ENCODE data around the gene PRG2.
"Not testable (repeated sequence)": the region's sequence is repeated elsewhere in the genome, so short reads cannot be mapped to it uniquely, and the experiment has no call there.

PRG2 gene

GRCh38 chr11:57363131-57364080 is 27.0 kb downstream of the PRG2 start:
- DNase-seq, result no peak

DNA sequence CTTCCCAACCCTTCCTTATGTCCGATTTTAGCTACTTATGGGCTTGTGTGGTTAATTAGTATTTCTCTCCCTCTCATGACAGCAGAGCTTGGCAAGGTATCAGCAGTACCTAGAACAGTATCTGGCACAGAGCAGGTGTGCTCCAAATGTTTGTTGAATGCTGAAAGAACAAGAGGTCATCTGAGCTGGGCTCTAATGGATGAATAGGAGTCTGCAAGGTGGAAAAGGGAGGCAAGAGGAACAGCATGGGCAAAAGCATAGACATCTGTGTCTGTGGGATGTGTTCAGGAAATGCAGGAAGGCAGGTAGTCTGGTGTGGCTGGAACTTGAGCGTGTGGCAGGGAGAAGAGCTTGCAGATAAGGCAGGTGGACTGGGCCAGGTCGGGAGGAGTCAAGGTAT is 28.5 kb downstream of the PRG2 start:
- DNase-seq, result no peak

DNA sequence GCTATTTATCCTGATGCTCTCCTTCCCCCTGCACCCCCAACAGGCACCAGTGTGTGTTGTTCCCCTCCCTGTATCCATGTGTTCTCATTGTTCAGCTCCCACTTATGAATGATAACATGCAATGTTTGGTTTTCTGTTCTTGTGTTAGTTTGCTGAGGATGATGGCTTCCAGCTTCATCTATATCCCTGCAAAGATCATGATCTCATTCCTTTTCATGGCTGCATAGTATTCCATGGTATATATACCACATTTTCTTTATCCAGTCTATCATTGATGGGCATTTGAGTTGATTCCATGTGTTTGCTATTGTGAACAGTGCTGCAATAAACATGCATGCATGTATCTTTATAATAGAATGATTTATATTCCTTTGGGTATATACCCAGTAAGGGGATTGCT is 29.0 kb downstream of the PRG2 start:
- not testable (repeated sequence) for DNase-seq

- DNase-seq, result no peak
These were observed 29.5 kb downstream of the PRG2 start for GRCh38 chr11:57360991-57361390.

- no peak for DNase-seq
These were observed 30.4 kb downstream of the PRG2 start for GRCh38 chr11:57359896-57360690.

- no peak for DNase-seq
These were observed 31.1 kb downstream of the PRG2 start for GRCh38 chr11:57359396-57359795.

GRCh38 chr11:57358991-57359390 is 31.5 kb downstream of the PRG2 start:
- DNase-seq, result no peak

GRCh38 chr11:57358543-57358961 is 31.9 kb downstream of the PRG2 start:
- peak; percentile 9 for DNase-seq

DNA sequence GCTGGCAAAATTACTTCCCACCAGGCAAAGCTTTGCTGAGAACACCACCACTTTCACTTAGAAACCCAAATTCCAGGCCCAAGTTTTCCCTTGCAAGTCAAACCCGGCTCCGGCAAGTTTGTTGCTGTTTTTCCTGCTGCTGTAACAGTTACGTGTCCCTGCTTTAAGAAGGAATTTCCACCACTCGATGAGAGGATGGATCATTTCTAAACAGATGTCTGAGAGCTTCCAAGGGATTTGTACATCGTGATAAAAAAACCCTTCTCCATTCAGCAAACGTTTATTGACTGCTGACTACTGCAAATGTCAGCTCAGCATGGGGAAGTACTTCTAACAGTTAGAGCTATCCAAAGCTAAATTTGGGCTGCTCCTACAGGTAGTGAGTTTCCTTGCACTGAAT is 32.6 kb downstream of the PRG2 start:
- DNase-seq, result no peak

DNA sequence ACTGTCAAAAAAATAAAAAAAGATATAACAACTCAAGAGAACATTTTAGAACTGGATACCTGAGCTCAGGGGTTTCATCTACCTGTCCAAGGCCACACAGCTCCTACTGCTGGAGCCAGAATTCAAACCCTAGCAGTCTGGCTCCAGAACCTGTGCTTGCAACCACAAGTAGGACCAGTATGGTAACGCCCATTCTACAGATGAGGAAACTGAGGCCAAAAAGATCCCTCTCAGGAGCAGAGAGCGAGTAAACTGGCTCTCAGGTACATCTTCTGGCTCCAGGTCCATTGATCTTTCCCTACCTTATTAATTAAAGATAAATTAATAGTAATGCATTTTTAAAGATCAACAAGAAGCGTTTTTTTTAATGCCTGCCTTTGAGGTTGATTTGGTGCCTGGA is 33.1 kb downstream of the PRG2 start:
- no peak for DNase-seq

DNA sequence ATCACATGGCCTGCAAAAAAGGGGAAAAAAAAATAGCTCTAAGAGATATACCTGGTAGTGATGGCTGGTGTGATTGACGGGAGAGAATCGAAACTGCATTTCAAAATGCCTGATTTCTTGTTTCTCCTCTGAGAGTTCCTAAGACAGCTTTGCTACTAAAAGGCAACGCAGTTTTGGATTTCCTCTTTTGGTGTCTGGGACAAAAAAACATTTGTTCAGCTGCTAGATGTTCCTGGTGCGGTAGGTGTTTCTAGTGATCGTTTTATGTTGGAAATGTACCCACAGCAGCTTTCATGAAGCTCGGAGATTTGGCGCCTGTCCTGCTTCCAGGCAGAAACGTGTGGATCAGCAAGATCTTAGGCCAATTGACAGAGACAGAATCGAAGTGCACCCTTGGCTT is 34.2 kb downstream of the PRG2 start:
- peak; percentile 67 for DNase-seq

DNA sequence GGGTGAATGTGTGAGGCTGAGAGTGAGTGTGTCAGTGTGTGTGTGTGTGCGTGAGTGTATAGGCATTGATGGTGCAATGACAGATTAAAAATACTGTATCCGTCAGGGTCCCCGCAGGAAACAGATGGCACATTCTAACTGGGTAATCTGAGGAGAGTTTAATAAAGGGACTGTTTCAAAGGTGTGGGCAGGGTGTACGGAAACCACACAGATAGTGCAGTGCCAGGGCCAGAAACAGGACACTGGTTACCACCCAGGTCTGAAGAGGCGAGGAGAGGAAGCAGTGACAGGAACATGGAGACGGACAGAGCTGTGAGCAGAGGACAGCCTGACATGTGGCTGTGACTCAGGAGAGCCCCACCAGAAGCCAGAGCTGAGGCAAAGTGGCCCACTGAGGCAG is 35.8 kb downstream of the PRG2 start:
- DNase-seq, result no peak

DNA sequence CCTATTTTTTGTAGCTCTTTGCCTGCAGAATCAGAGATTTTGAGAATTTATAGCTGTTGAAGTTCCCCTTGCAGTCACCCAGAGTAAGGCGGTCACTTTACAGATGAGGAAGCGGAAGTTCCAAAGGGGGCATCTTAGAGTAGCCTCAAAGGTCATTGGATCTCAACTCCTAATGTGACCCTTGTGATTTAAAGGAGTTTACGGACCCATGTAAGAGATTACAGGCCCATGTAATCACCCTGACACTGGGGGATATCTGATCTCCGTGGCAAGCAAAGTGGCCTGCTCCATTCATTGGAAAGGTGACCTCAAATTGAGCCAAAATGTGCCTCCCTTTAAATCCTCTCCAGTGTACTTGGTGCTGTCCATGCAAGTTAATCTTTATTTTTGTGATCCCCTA is 36.6 kb downstream of the PRG2 start:
- DNase-seq, result peak; percentile 26

DNA sequence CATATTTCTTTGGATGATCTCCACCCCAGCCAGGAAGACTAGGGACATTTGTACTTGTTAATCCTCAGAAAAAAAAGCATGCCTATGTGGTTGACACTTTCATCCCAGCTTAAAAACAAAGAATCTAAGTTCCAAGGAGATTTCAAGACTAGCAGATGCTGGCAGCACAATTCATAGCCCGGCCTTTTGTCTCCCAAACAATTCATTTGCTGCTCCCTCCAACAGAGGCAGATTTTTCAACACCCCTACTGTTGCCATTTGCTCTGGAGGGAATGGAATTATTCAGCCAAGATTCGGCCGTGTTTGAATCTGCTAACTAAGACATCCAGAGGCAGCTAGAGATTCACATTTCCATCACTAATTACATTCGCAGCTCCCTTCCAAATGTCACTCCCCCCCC is 37.0 kb downstream of the PRG2 start:
- DNase-seq, result no peak

DNA sequence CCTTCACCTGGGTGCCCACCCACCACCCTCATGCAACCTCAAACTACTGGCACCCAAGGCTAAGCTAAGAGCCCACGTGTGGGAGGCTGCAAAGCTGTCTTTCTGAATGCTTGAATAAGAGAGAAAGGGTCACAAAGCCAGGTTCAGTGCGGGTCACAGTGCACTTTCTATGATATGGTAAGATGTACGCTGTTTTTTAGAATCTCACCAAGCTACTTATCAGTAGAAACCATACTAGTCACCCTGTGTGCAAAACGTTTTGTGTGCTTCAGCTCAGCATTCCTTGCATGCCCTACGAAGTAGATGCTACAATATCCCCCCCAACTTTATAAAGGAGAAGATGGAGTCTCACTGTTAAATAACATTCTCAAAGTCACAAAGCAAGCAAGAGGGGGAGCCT is 37.4 kb downstream of the PRG2 start:
- no peak for DNase-seq

DNA sequence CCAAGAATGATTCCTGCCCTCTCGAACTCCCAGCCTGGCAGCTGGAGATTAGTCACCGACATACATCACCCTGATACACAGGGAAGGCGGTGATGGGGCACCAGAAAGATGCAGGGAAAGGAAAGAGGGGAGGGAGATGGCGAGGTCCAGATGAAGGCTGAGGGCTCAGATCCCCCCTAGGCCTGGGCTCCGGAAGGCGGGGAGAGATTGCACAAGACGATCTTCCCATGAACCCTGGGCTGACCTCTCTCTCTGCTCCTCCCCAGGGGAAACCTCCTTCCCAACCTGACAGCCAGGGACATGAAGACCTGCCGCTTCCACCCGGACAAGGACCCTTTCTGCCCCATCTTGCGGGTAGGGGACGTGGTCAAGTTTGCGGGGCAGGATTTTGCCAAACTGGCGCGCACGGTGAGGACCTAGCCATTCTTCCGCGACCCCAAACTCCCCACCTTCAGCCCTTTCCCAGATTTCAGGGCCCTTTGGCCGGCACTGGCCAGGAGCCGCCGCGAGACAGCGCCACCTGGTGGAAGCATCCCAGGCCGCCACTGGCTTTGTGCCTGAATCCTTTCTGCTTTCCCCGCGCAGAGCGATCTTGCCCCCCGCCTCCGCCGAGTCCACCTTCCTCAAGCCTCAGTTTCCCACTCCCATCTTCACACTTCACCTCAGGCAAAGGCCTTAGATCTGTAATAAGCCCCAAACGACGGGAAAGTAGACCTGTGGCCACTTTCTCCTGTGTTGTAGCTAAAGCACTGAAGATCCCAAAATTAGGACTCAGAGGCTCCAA is 40.8 kb downstream of the PRG2 start:
- DNase-seq, result no peak

DNA sequence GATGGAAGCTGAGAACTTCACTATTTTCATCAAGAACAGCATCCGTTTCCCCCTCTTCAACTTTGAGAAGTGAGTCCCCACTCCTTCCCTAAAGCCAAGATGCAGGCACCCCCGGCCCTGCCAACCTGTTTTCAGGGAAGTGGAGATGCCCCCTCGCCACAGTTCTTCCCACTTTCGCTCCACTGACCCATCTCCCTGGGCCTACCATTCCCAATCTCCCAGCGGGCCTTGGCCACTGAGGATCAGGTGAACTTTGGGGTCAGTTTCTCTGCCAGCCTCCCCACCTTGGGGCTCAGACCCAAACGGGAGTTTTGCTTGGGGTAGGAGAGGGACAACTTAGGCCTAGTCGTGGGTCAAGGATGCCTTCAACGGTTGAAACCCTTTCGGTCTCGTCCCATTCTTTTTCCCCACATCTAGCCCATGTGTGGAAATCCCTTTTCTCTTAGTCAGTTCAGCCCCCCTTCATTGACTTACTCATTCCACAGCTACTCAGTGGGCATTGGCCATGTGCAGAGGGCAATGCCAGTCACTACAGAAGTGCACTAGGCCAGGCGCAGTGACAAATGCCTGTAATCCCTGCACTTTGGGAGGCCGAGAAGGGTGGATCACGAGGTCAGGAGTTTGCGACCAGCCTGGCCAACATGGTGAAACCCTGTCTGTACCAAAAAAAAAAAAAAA is 41.7 kb downstream of the PRG2 start:
- DNase-seq, result no peak

DNA sequence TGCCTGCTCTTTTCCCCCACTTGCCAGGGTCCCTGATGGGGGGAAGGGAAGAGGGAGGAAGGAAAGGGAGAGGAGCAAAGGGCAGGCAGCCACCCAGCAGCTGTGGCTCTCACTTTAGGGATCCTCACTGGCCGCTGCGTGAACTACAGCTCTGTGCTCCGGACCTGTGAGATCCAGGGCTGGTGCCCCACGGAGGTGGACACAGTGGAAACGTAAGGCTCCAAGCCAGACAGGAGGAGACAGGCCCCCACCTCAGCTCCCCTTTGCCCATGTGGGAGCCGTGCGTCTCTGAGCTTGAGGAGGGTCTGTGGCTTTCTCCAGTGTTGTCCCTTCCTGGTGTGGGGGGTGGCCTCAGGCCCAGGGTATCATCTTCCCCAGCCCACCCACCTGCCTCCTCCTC is 42.4 kb downstream of the PRG2 start:
- no peak for DNase-seq

DNA sequence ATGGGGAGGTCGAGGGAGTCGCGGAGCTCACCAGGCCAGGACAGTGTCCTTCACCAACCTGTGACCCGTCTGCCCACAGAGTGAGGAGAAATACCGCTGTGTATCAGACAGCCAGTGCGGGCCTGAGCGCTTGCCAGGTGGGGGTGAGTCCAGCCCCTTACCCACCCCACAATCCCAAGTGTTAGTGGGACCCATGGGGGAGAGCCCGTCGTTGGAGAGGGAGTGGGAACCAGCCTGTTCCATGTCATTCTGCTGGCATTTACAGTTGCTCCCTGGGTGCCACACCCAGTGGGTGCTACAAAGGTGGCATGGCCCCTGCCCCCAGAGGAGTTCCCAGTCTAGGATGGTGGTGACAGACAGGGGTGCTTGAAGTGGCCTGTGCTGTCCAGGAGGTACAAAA is 43.1 kb downstream of the PRG2 start:
- DNase-seq, result no peak

DNA sequence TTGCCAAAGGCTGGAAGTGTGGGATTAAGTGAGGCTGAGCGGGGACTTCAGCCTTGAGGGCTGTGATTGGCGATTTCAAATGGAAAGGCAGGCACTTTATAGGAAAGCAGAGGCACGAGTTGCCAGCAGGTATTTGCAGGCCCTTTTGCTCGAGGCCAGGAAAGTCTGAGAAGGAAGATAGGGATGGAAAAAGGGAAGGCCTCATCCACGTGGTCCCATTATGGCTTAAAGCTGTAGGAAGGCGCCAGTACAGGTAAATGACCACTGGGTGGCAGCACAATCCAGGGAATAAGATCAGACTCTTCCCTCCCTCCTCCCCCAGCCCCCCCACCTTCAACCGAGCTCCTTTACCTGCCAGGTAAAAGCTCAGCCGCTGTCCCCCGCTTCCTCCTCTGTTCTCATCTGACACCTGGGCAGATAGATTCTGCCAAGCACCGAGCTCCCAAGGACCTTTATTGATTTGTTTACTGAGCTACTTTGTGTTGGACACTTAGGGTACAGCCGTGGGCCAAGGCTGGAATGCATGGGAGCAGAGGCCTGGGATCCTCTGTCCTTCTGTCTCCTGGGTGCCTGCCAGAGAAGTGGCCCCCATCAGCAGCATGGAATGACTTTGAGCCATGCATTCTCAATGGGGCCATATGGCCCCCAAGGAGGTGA is 44.8 kb downstream of the PRG2 start:
- DNase-seq, result peak; percentile 40

DNA sequence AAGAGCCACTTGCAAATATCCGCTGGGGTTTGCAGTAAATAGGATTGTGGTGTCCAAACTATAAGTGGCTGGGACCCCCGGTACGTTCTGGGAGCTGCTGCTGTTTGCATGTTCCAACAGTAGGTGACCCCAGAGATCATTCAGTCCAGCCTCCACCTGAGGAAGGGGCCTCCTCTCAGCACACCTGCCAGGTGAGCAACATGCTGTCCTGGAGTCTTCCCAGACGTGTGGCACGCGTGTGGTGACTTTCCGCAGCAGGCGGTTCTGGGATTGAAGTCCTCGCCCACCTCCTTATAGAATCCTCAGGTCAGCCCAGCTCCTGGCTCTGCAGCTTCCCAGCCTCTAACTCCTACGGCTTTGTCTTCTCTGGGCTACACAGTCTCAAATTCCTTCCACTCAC is 45.6 kb downstream of the PRG2 start:
- DNase-seq, result no peak

DNA sequence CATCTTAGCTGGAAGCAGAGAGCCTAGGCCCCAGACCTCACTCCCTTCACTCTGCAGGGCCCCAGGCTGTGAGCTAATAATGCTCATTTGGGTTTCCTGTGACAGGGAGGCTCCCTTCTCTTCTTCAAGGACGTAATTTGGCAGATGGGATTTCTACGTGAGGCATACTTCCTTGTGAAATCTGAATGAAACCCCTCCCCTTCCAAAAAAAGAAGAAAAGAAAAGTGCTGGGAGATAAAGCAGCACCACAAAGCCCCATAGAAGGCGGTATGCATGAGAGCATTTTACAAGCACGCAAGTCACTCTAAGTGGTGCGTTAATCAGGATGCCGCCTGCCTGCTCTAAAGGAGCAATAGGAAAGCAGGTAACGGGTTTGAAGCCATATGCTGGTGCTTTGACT is 46.6 kb downstream of the PRG2 start:
- DNase-seq, result peak; percentile 36

All from MV-4-11 (cell line).